ENCODE data around the gene PHF21A.

- TF ChIP-seq POLR2A (IDR thresholded peaks at IDR 0.05) = no peak
- no peak for TF ChIP-seq CTCF (IDR thresholded peaks at IDR 0.05)
These were observed 54.9 kb downstream of the PHF21A start for GRCh38 chr11:46066335-46066734.
